A204.1 (cell line): ENCODE results near the gene SPATA31D4.

Experiments
- FAIRE-seq: peaks from 2 replicates; lab custom pipeline; 2012; peaks lifted over from hg19 to GRCh38; lab: Jason Lieb, UNC

SPATA31D4 gene

GRCh38 chr9:81964218-81965171 lies 36.3 kb downstream of the SPATA31D4 start:
- no peak for FAIRE-seq

GRCh38 chr9:81968026-81968425 lies 39.8 kb downstream of the SPATA31D4 start:
- no peak for FAIRE-seq

DNA sequence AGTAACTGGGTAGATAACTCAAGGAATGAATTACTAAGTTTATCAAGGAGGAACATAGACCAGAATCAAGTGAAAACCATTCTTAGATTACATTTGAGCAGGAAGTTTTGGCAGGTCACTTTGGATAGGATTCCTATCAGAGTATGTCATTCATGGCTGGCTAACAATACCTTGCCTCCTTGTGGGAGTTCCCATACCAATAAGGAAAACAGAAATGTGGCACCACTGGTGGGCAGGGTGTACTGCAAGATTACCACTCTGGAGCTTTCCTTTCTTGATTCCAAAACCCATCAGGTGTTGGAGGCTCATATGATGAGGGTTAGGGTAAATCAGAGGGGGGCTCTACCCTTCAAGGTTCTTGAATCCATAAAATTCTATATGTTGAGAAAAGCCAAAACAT lies 41.7 kb downstream of the SPATA31D4 start:
- FAIRE-seq = no peak

DNA sequence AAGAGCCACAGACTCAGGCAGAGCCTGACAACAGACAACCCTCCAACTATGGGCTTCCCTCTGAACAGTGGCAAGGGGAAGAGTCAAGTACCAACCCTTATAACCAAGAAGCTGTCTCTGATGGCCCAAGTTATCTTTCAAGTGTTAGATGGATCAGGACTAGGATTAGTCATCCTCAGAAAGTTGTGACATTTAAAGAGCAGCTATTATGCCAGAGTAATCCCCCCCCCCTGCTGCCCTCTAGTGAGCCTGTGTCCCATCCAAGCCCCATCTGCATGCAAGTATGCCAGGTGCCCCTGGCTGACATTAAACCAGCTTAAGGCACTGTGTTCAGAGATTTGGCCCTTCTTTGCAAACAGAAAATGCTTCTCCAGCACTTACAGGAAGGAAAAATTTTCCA lies 43.5 kb downstream of the SPATA31D4 start:
- no peak for FAIRE-seq

GRCh38 chr9:81974764-81975163 lies 46.5 kb downstream of the SPATA31D4 start:
- FAIRE-seq = no peak

GRCh38 chr9:81976351-81976750 lies 48.1 kb downstream of the SPATA31D4 start:
- FAIRE-seq = no peak

DNA sequence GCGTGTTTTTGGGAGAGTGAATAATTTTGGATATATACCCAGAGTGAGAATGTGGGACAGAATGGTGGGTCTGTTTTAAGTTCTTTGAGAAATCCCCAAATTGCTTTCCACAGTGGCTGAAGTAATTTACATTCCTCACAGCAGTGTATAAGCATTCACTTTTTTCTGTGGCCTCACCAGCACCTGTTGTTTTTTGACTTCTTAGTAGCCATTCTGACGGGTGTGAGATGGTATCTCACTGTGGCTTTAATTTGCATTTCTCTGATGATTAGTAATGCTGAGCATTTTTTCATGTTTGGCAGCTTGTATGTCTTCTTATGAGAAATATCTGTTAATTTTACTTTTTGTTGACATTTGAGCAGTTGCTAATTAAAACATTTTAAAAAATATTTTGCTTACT lies 51.0 kb downstream of the SPATA31D4 start:
- FAIRE-seq = no peak

- no peak for FAIRE-seq
Measured at GRCh38 chr9:81980568-81980967, 52.3 kb downstream of the SPATA31D4 start.

DNA sequence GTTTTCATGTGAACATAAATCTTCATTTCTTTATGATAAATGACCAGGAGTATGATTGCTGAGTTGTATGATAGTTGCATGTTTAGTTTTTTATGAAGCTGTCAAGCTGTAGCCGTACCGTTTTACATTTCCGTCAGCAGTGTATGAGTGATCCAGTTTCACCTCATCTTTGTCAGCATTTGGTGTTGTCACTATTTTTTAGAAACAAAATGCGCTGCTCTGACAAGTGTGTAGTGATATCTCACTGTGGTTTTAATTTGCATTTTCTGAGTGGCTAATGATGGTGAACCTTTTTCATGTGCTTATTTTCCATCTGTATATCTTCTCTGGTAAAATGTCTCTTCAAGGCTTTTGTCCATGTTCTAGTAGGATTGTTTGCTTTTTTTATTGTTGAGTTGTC lies 53.7 kb downstream of the SPATA31D4 start:
- FAIRE-seq = no peak
